Gastroesophageal sphincter (tissue), 4 donors: Measurements from ENCODE around the gene THADA. TPM values are rescaled to one million over a fixed set of nuclear protein-coding genes. Genes with fewer than 3 reads are reported as not detected.

ENCODE experiments used
- ATAC-seq: fragments of 150-250 bp; one replicate; pipeline ENCODE4 v1.9.1; 2016; ENCODE audit warnings: mild to moderate bottlenecking, moderate library complexity
- H3K27ac ChIP-seq, 4 donors: fragments of 200-600 bp; sonication (generic) in 3 of 4; 1 replicate in 3 of 4; 2 replicates in 1 of 4; pipeline ENCODE4 v1.5.1; 2016 to 2019
- H3K27me3 ChIP-seq: fragments of 200-600 bp; sonication (generic); one replicate; pipeline ENCODE4 v1.5.1; 2019
- H3K36me3 ChIP-seq, 2 donors: fragments of 200-600 bp; sonication (generic); one replicate each; pipeline ENCODE4 v1.5.1; 2019; ENCODE audit warnings: control low read depth in 1 of 2
- H3K4me1 ChIP-seq, 3 donors: fragments of 200-600 bp; sonication (generic); 1 replicate in 2 of 3; 2 replicates in 1 of 3; pipeline ENCODE4 v1.5.1; 2016 to 2019; ENCODE audit warnings: control low read depth in 2 of 3
- H3K4me3 ChIP-seq, 2 donors: fragments of 200-600 bp; sonication (generic); one replicate each; pipeline ENCODE4 v1.5.1; 2019; ENCODE audit warnings: mild to moderate bottlenecking in 1 of 2, moderate library complexity in 1 of 2
- H3K9me3 ChIP-seq, 3 donors: fragments of 200-600 bp; sonication (generic); one replicate each; pipeline ENCODE4 v1.5.1; 2017 to 2019; ENCODE audit warnings: control low read depth in 2 of 3
- EP300 ChIP-seq: sonication (generic); formaldehyde crosslinking; IDR thresholded peaks from one replicate; pipeline ENCODE4 v1.6.1; 2017; ENCODE audit warnings: antibody characterized with exemption, mild to moderate bottlenecking
- POLR2A ChIP-seq, 2 donors: fragments of 450-650 bp; IDR thresholded peaks; one replicate each; pipeline ENCODE4 v1.6.1; 2017; ENCODE audit warnings: antibody characterized with exemption in 2 of 2, mild to moderate bottlenecking in 2 of 2, moderate library complexity in 1 of 2
- POLR2AphosphoS5 ChIP-seq: sonication (generic); formaldehyde crosslinking; IDR thresholded peaks from one replicate; pipeline ENCODE4 v1.6.1; 2017; ENCODE audit warnings: antibody characterized with exemption
- WGBS, 2 donors: methylation state at CpG; one replicate each; pipeline ENCODE4 v1.1.5; 2018; ENCODE audit warnings: low coverage in 1 of 2; 5-methylcytosine and 5-hydroxymethylcytosine counted together
- total RNA-seq, 4 donors: library from RNA; depleted of rRNA; stranded (reverse); fragments of >200 nt; gene quantifications; one replicate each; pipeline ENCODE4 v1.1.0, GENCODE V29; 2016
- TF ChIP-seq, protein P1 (sequence below), 4 experiments: fragments of 200-600 bp in 2 of 4; fragments of 450-650 bp in 2 of 4; sonication (generic) in 1 of 4; IDR thresholded peaks; one replicate each; pipeline ENCODE4 v1.5.1; 2017 to 2019; ENCODE audit warnings: antibody characterized with exemption in 4 of 4, mild to moderate bottlenecking in 2 of 4, moderate library complexity in 2 of 4

The THADA gene
- total RNA-seq, 4 donors from 2014 or later, result 19.7 to 34.4 (median 22.3) TPM

DNA sequence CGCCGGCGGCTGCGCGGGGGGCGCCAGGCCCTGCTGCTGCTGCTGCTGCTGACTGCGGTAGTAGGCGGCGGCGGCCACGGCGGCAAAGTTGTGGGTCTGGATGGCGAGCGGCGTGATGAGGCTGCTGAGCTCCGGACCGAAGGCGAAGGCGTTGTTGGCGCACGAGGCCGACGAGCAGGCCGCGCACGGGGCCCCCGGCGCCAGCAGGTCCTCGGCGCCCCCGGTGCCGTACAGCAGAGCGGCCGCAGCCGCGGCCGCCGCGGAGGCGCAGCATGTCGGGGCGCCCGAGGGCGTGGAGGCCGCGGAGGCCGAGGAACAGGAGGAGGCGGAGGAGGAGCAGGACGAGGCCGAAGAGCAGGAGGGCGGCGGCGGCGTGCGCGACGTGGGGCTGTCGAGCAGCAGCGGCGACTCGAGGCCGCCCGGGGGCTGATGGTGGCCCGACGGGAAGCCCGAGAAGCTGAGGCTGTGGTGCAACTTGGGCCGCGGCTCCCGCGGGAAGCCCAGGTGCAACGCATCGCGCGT is 371.2 kb downstream of the THADA start:
- Histone ChIP-seq H3K4me1 (peaks cover 5 to 60% (median 33%) of the 10 kb centered on the region in 3 donors), H3K4me3 (peak overlapping the region; percentile 73 to 90), H3K36me3 (peaks cover 0 to 28% of the 10 kb centered on the region in 2 donors), H3K27me3 (no peaks in the 10 kb centered on the region), H3K27ac (peak overlapping the region; percentile 96 to 99 (median 98)), H3K9me3 (no peaks in the 10 kb centered on the region)
- ATAC-seq, result no peak
- no peak for TF ChIP-seq EP300
- peak; percentile 7 for TF ChIP-seq POLR2AphosphoS5
- TF ChIP-seq POLR2A (IDR thresholded peaks at IDR 0.05), result peak in 1 of 2 donors; percentile 12
- no CpG with 5 or more reads among the region's 74 CpGs for WGBS, 2 donors

DNA sequence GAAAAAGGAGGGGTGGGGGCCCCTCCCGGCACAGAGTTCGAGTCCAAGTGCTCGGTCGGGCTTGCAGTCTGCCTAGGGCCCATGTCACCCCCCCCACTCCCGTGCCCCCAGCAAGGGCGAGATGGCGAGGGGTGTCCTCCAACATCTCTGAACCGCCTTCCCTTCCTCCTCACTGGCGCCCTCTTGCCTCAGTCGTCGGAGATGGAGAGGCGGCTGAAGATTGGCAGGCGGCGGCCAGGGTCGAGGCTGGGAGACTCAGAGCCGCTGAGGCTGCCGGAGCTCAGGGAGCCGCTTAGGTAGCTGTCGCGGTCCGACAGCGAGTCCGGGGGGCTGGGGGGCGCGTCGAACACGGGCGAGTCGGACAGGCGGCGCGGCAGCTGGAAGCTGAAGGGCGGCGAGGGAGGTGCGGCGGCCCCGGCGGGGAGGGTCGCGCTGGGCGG is 371.7 kb downstream of the THADA start:
- ATAC-seq, result no peak
- peaks cover 5 to 60% (median 34%) of the 10 kb centered on the region in 3 donors for H3K4me1 ChIP-seq
- no peaks in the 10 kb centered on the region for H3K27me3 ChIP-seq
- peak overlapping the region; percentile 73 to 90 for H3K4me3 ChIP-seq
- peak overlapping the region; percentile 96 to 99 (median 98) for H3K27ac ChIP-seq
- WGBS, 2 donors, result 0% methylated on average over 5 of the region's 41 CpGs; no CpG with 5 or more reads in 1 of the 2 donors
- peaks cover 0 to 28% of the 10 kb centered on the region in 2 donors for H3K36me3 ChIP-seq
- no peaks in the 10 kb centered on the region for H3K9me3 ChIP-seq
- peak; percentile 80 for TF ChIP-seq POLR2AphosphoS5
- TF ChIP-seq POLR2A (IDR thresholded peaks at IDR 0.05), result no peak
- no peak for TF ChIP-seq EP300
- TF ChIP-seq, protein P1, sequence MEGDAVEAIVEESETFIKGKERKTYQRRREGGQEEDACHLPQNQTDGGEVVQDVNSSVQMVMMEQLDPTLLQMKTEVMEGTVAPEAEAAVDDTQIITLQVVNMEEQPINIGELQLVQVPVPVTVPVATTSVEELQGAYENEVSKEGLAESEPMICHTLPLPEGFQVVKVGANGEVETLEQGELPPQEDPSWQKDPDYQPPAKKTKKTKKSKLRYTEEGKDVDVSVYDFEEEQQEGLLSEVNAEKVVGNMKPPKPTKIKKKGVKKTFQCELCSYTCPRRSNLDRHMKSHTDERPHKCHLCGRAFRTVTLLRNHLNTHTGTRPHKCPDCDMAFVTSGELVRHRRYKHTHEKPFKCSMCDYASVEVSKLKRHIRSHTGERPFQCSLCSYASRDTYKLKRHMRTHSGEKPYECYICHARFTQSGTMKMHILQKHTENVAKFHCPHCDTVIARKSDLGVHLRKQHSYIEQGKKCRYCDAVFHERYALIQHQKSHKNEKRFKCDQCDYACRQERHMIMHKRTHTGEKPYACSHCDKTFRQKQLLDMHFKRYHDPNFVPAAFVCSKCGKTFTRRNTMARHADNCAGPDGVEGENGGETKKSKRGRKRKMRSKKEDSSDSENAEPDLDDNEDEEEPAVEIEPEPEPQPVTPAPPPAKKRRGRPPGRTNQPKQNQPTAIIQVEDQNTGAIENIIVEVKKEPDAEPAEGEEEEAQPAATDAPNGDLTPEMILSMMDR (IDR thresholded peaks at IDR 0.05), result peak in 2 of 4 experiments; percentile 31 to 51

DNA sequence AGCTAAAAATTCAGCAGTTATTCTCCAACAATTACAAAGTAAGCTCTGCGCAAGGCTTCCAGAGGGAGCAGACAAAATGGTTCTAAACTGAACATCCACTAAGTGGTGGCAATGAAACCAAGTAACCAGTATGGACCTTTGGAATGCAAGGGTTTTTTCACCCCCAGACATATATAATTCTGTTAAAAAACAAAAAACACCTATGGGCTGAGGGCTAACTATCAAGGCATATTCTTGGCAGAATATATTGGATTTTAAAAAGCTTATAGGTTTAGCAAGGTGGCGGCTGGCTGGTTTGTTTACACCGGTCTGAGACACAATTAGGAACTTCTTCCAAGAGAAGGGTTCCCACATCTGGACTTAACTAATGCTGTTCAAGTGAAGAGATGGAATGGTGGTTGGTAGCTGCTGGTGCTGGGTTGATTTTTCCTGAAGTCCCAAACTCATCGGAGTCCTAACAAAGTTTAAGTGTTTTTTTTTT is 372.3 kb downstream of the THADA start:
- H3K4me1 ChIP-seq, result peaks cover 8 to 60% (median 34%) of the 10 kb centered on the region in 3 donors
- peaks cover 0 to 28% of the 10 kb centered on the region in 2 donors for H3K36me3 ChIP-seq
- no peaks in the 10 kb centered on the region for H3K9me3 ChIP-seq
- WGBS, 2 donors, result 0 to 3% methylated on average over 3 to 4 of the region's 4 CpGs
- H3K27ac ChIP-seq, result peak overlapping the region; percentile 96 to 99 (median 98)
- no peaks in the 10 kb centered on the region for H3K27me3 ChIP-seq
- TF ChIP-seq, protein P1 (IDR thresholded peaks at IDR 0.05), result no peak
- peak; percentile 1 for TF ChIP-seq POLR2AphosphoS5
- peak in 1 of 2 donors; percentile 15 for TF ChIP-seq POLR2A (IDR thresholded peaks at IDR 0.05)
- no peak for TF ChIP-seq EP300
- H3K4me3 ChIP-seq, result peak overlapping the region; percentile 73 to 90
- ATAC-seq, result no peak

DNA sequence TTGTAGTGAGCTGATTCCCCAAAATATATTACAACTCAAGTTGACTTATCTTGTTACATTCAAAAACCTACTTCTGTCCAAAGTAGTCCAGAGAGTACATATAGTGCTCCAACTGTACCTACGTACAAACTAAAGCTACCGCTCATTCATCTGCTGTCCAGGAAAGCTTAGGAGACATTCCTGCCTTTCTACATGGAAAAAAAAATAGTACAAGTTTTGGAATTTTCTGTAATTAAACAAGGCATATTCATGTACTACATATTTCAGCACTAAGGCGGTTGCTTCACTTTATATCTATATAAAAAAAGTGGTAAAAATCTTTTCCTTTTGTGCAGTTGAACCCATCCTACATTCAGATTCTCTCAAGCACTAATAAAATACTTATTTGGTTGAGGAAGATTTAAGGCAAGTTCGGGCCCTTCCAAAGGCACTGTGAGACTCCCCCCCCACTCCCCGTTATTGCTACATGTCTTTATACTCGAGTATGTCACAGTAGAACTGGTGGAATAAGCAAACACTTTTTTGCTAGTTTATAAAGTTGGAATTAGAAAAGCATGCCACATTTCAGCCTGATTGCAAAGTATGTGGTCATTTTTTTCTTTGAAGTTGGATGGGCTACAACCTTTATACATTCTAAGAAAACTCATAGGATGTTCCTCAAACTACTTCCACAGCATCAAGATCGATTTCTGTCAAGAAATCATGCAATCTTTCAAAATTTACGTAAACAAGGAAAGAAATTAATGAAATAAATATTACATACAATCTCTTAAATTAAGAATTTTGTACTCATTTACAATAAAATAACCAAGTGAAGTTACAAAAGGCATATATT is 373.1 kb downstream of the THADA start:
- peak; percentile 33 for TF ChIP-seq EP300
- TF ChIP-seq POLR2A (IDR thresholded peaks at IDR 0.05), result no peak
- peak; percentile 50 for TF ChIP-seq POLR2AphosphoS5
- TF ChIP-seq, protein P1 (IDR thresholded peaks at IDR 0.05), result no peak
- peak overlapping the region; percentile 96 to 99 (median 98) for H3K27ac ChIP-seq
- peaks cover 0 to 28% of the 10 kb centered on the region in 2 donors for H3K36me3 ChIP-seq
- peaks cover 5 to 60% (median 35%) of the 10 kb centered on the region in 3 donors for H3K4me1 ChIP-seq
- no peaks in the 10 kb centered on the region for H3K27me3 ChIP-seq
- peak overlapping the region; percentile 73 to 90 for H3K4me3 ChIP-seq
- ATAC-seq, result no peak
- 2 to 3% methylated on average over 8 of the region's 8 CpGs for WGBS, 2 donors
- H3K9me3 ChIP-seq, result no peaks in the 10 kb centered on the region

DNA sequence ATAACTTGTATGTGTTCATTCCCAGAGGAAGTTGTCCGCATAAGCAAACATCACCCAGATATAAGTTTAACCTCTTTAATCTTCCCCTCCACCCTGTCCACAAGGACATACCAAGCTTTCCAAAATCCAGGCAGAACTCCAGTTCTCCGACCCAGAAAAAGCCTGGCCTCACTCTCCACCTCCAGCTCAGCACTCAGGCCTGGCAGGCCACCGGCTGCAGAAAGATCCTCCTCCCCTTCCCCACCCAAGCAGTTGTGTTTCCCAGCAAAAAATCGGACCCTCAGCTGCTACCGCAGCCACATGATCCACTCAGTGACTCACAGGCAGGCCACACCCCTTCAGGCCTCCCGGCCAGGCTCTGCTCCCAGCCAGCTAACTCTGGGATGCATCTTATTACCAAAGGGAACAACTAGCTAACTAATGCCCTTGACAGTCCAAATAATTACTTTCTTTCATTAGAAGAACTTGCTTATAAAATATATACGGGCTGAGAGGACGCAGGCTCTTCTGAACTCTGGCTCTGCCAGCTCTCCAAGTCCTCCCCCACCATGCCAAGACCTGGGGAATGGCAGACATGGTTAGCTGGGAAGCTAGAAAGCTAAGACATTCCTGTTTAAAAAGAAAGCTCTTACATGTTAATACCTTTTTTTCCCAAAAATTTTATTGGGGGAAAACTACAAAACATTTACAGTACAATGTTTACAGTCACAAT is 373.9 kb downstream of the THADA start:
- Histone ChIP-seq H3K27ac (peak overlapping the region; percentile 96 to 99 (median 98)), H3K4me3 (peak overlapping the region; percentile 73 to 90), H3K36me3 (peaks cover 0 to 28% of the 10 kb centered on the region in 2 donors), H3K4me1 (peaks cover 5 to 63% (median 38%) of the 10 kb centered on the region in 3 donors), H3K27me3 (no peaks in the 10 kb centered on the region), H3K9me3 (no peaks in the 10 kb centered on the region)
- TF ChIP-seq, protein P1 (IDR thresholded peaks at IDR 0.05), result peak in 1 of 4 experiments; percentile 17
- TF ChIP-seq POLR2A (IDR thresholded peaks at IDR 0.05) (peak; percentile 51 to 60), POLR2AphosphoS5 (peak; percentile 93), EP300 (no peak)
- 0% methylated on average over 6 of the region's 8 CpGs for WGBS, 2 donors
- ATAC-seq, result peak; percentile 31
